Thymus (tissue), 11 donors: ENCODE measurements around the gene RAB9A. TPM values are rescaled to one million over a fixed set of nuclear protein-coding genes. Genes with fewer than 3 reads are reported as not detected.

Experiments
- DNase-seq, 9 donors: peaks; one replicate each; pipeline ENCODE4 v3.0.0-alpha.2; 2013; ENCODE audit warnings: low spot score in 9 of 9, low read depth in 6 of 9, missing footprints in 1 of 9
- H3K27ac ChIP-seq, 2 donors: one replicate each; pipeline ENCODE4 v1.5.1; 2013; ENCODE audit warnings: control low read depth in 1 of 2, low read depth in 1 of 2, low read length in 1 of 2, mild to moderate bottlenecking in 1 of 2, moderate library complexity in 1 of 2
- H3K27me3 ChIP-seq, 2 donors: one replicate each; pipeline ENCODE4 v1.5.1; 2013; ENCODE audit warnings: low read length in 1 of 2; ENCODE audit not compliant: control insufficient read depth in 2 of 2, insufficient read depth in 1 of 2
- H3K36me3 ChIP-seq, 2 donors: one replicate each; pipeline ENCODE4 v1.5.1; 2013; ENCODE audit warnings: low read length in 1 of 2, mild to moderate bottlenecking in 1 of 2, moderate library complexity in 1 of 2; ENCODE audit not compliant: control insufficient read depth in 2 of 2, insufficient read depth in 2 of 2
- H3K4me1 ChIP-seq, 2 donors: one replicate each; pipeline ENCODE4 v1.5.1; 2013; ENCODE audit warnings: low read length in 2 of 2; ENCODE audit not compliant: control insufficient read depth in 2 of 2, insufficient read depth in 2 of 2
- H3K4me3 ChIP-seq, 2 donors: one replicate each; pipeline ENCODE4 v1.5.1; 2013; ENCODE audit warnings: low read length in 2 of 2, control low read depth in 1 of 2, mild to moderate bottlenecking in 1 of 2
- H3K9me3 ChIP-seq, 2 donors: one replicate each; pipeline ENCODE4 v1.5.1; 2013; ENCODE audit warnings: low read length in 1 of 2, mild to moderate bottlenecking in 1 of 2; ENCODE audit not compliant: control insufficient read depth in 2 of 2, insufficient read depth in 1 of 2
- WGBS: extraction: QIAGEN DNeasy Blood & Tissue Kit; methylation state at CpG from one replicate; pipeline ENCODE4 v1.1.7; 2013; 5-methylcytosine and 5-hydroxymethylcytosine counted together
- polyA plus RNA-seq: library from polyadenylated mRNA; stranded (reverse); fragments of 200-250 nt; gene quantifications from one replicate; pipeline ENCODE4 v1.2.3, GENCODE V29; 2013
- total RNA-seq: library from RNA; stranded (reverse); fragments of 120-200 nt; gene quantifications from one replicate; pipeline ENCODE4 v1.2.4, GENCODE V29; 2013
- donor health status: healthy.

The RAB9A gene
- total and polyA plus RNA-seq, 2 donors: 23.7 to 33.4 TPM

DNA sequence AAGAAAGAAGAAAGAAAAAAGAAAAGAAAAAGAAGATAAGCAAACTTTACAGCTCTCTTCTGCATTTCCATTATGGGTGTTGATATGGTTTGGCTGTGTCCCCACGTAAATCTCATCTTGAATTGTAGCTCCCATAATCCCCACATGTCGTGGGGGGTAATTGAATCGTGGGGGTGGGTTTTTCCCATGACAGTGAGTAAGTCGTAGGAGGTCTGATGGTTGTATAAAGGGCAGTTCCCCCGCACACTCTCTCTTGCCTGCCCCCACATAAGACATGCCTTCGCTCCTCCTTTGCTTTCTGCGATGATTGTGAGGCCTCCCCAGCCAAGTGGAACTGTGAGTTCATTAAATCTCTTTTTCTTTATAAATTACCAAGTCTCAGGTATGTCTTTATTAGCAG, 7.3 kb upstream of the RAB9A start:
- WGBS: 97% methylated on average over 7 of the region's 7 CpGs
- no peak for DNase-seq
- peaks cover 0 to 2% of the 10 kb centered on the region in 2 donors for H3K27me3 ChIP-seq

GRCh38 chrX:13684361-13684760, 4.6 kb upstream of the RAB9A start:
- Histone ChIP-seq H3K27ac (no peak overlapping the region), H3K27me3 (peaks cover 0 to 9% of the 10 kb centered on the region in 2 donors), H3K36me3 (no peaks in the 10 kb centered on the region), H3K9me3 (no peaks in the 10 kb centered on the region), H3K4me3 (no peak overlapping the region), H3K4me1 (peaks cover 0 to 3% of the 10 kb centered on the region in 2 donors)
- WGBS: 97% methylated on average over 4 of the region's 4 CpGs
- DNase-seq: no peak

More for the DNA sequence above, 7.3 kb upstream of the RAB9A start:
- no peaks in the 10 kb centered on the region for H3K4me1 ChIP-seq
- no peak overlapping the region for H3K27ac ChIP-seq
- no peaks in the 10 kb centered on the region for H3K9me3 ChIP-seq
- H3K4me3 ChIP-seq: no peak overlapping the region
- no peaks in the 10 kb centered on the region for H3K36me3 ChIP-seq

- peaks cover 0 to 16% of the 10 kb centered on the region in 2 donors for H3K27me3 ChIP-seq
- 93% methylated on average over 3 of the region's 3 CpGs for WGBS
Measured at GRCh38 chrX:13685126-13685763, 3.7 kb upstream of the RAB9A start.

DNA sequence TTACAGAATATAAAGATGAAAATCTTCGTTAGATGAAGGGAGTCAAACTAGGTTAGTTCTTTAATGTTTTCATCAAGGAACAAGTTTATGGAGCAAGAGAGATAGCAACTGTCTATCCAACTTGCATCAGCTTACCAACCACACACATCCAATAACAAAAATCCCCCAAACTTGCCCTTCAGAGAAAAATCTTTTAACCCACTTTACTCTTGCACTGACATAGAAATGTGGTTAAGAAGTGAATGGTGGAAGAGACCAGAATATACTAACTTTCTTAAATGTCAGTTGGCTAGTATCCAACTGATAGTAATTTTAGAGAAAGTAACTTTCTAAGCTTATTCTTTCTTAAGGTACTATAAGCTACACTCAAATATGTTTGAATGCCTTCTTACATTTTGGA, 1.7 kb upstream of the RAB9A start:
- H3K9me3 ChIP-seq: no peaks in the 10 kb centered on the region
- no peak overlapping the region for H3K27ac ChIP-seq
- 97% methylated on average over 1 of the region's 1 CpG for WGBS
- no peak overlapping the region for H3K4me3 ChIP-seq
- H3K27me3 ChIP-seq: peaks cover 0 to 21% of the 10 kb centered on the region in 2 donors
- no peaks in the 10 kb centered on the region for H3K36me3 ChIP-seq
- peaks cover 0 to 6% of the 10 kb centered on the region in 2 donors for H3K4me1 ChIP-seq
- no peak for DNase-seq

More at GRCh38 chrX:13685126-13685763, 3.7 kb upstream of the RAB9A start:
- Histone ChIP-seq H3K4me1 (peaks cover 0 to 3% of the 10 kb centered on the region in 2 donors), H3K9me3 (no peaks in the 10 kb centered on the region), H3K27ac (no peak overlapping the region), H3K4me3 (no peak overlapping the region), H3K36me3 (no peaks in the 10 kb centered on the region)
- DNase-seq: no peak

GRCh38 chrX:13688384-13688957, 457 bp upstream of the RAB9A start:
- Histone ChIP-seq H3K36me3 (no peaks in the 10 kb centered on the region), H3K27ac (peak overlapping the region in 1 of 2 donors; percentile 94), H3K27me3 (peaks cover 0 to 24% of the 10 kb centered on the region in 2 donors), H3K9me3 (no peaks in the 10 kb centered on the region), H3K4me3 (peak overlapping the region; percentile 72 to 80), H3K4me1 (peaks cover 0 to 6% of the 10 kb centered on the region in 2 donors)
- 10% methylated on average over 13 of the region's 13 CpGs for WGBS
- DNase-seq: peak in 2 of 9 donors; percentile 1 to 11

DNA sequence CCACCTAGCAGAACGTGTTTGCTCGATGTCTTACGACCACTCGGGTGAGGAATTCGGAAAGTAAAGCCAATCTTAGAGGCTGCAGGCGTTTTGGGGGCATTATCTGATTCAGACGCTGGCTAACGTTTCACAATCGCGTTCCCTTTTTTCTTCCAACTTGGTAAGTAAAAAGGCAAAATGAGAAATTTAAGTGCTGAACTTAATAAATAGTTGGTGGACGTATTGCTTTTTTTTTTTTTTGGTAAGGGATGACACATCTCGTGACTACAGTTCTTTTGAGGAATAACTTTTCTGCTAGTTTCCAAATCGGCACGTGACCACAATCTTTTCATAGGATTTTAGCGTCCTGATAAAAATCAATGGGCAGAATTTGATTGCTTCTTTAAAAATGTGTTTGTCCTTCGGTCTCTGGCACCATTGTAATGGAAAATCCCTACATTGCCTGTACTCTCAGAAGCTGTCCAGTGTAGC, 848 bp downstream of the RAB9A start:
- WGBS: under 1% methylated on average over 16 of the region's 16 CpGs
- H3K4me1 ChIP-seq: peaks cover 0 to 7% of the 10 kb centered on the region in 2 donors
- peak overlapping the region in 1 of 2 donors; percentile 69 for H3K27ac ChIP-seq

GRCh38 chrX:13690836-13691235, 1.9 kb downstream of the RAB9A start:
- WGBS: 88% methylated on average over 3 of the region's 3 CpGs
- Histone ChIP-seq H3K4me3 (no peak overlapping the region), H3K9me3 (no peaks in the 10 kb centered on the region), H3K27me3 (peaks cover 0 to 27% of the 10 kb centered on the region in 2 donors), H3K36me3 (no peaks in the 10 kb centered on the region), H3K4me1 (peaks cover 0 to 9% of the 10 kb centered on the region in 2 donors), H3K27ac (no peak overlapping the region)
- no peak for DNase-seq

More for the DNA sequence above, 848 bp downstream of the RAB9A start:
- no peaks in the 10 kb centered on the region for H3K36me3 ChIP-seq
- peak in 3 of 9 donors; percentile 1 to 16 (median 16) for DNase-seq
- peak overlapping the region; percentile 72 to 80 for H3K4me3 ChIP-seq
- H3K27me3 ChIP-seq: peaks cover 0 to 27% of the 10 kb centered on the region in 2 donors
- no peaks in the 10 kb centered on the region for H3K9me3 ChIP-seq

DNA sequence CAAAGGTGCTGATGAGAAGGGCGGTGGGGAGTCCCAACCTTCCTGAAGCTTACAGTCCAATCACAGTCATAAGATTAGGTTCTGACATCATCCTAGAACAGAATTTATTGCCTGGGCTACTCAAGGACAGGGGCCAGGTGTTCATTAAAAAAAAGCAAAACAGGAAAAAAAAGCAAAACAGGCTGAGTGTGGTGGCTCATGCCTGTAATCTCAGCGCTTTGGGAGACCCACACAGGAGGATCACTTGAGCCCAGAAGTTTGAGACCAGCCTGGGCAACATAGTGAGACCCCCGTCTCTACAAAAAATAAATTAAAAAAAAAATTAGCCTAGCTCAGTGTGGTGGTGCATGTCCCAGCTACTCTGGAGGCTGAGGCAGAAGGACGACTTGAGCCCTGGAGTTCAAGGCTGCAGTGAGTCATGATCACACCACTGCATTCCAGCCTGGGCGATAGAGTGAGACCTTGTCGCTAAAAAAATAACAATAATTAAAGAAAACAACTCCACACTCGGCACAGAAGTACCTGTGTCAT, 3.0 kb downstream of the RAB9A start:
- H3K36me3 ChIP-seq: no peaks in the 10 kb centered on the region
- WGBS: 97% methylated on average over 7 of the region's 7 CpGs
- H3K27ac ChIP-seq: no peak overlapping the region
- no peaks in the 10 kb centered on the region for H3K9me3 ChIP-seq
- H3K27me3 ChIP-seq: peaks cover 0 to 27% of the 10 kb centered on the region in 2 donors
- H3K4me3 ChIP-seq: no peak overlapping the region
- peaks cover 0 to 9% of the 10 kb centered on the region in 2 donors for H3K4me1 ChIP-seq
- no peak for DNase-seq

- DNase-seq: no peak
- Histone ChIP-seq H3K4me1 (peaks cover 0 to 9% of the 10 kb centered on the region in 2 donors), H3K36me3 (no peaks in the 10 kb centered on the region), H3K4me3 (no peak overlapping the region), H3K27me3 (peaks cover 0 to 27% of the 10 kb centered on the region in 2 donors), H3K9me3 (no peaks in the 10 kb centered on the region), H3K27ac (no peak overlapping the region)
- WGBS: 93% methylated on average over 5 of the region's 5 CpGs
Measured at GRCh38 chrX:13692771-13693231, 3.9 kb downstream of the RAB9A start.
